ENCODE data around the gene PHF13. TPM values are rescaled to one million over a fixed set of nuclear protein-coding genes. Genes with fewer than 3 reads are reported as not detected.
A peak's percentile ranks its signal among the peaks of the same experiment; 100 is the strongest.

The PHF13 gene
- polyA plus RNA-seq, 1 of the 3 experiments (the other 2 are of a cell fraction) = 8.5 TPM

DNA sequence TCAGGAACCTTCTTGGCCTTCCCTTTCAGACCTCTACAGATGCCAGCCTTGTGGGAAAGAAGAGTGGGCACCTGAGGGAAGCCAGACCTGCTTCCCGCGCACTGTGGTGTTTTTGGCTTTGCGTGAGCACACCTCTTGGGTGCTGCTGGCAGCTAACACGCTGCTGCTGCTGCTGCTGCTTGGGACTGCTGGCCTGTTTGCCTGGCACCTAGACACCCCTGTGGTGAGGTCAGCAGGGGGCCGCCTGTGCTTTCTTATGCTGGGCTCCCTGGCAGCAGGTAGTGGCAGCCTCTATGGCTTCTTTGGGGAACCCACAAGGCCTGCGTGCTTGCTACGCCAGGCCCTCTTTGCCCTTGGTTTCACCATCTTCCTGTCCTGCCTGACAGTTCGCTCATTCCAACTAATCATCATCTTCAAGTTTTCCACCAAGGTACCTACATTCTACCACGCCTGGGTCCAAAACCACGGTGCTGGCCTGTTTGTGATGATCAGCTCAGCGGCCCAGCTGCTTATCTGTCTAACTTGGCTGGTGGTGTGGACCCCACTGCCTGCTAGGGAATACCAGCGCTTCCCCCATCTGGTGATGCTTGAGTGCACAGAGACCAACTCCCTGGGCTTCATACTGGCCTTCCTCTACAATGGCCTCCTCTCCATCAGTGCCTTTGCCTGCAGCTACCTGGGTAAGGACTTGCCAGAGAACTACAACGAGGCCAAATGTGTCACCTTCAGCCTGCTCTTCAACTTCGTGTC, 34.7 kb upstream of the PHF13 start (continued):
- TF ChIP-seq, protein P1, sequence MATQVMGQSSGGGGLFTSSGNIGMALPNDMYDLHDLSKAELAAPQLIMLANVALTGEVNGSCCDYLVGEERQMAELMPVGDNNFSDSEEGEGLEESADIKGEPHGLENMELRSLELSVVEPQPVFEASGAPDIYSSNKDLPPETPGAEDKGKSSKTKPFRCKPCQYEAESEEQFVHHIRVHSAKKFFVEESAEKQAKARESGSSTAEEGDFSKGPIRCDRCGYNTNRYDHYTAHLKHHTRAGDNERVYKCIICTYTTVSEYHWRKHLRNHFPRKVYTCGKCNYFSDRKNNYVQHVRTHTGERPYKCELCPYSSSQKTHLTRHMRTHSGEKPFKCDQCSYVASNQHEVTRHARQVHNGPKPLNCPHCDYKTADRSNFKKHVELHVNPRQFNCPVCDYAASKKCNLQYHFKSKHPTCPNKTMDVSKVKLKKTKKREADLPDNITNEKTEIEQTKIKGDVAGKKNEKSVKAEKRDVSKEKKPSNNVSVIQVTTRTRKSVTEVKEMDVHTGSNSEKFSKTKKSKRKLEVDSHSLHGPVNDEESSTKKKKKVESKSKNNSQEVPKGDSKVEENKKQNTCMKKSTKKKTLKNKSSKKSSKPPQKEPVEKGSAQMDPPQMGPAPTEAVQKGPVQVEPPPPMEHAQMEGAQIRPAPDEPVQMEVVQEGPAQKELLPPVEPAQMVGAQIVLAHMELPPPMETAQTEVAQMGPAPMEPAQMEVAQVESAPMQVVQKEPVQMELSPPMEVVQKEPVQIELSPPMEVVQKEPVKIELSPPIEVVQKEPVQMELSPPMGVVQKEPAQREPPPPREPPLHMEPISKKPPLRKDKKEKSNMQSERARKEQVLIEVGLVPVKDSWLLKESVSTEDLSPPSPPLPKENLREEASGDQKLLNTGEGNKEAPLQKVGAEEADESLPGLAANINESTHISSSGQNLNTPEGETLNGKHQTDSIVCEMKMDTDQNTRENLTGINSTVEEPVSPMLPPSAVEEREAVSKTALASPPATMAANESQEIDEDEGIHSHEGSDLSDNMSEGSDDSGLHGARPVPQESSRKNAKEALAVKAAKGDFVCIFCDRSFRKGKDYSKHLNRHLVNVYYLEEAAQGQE (IDR thresholded peaks at IDR 0.05; ENCODE audit: low read depth, low read length) = no peak
- no peak for TF ChIP-seq ELF1 (IDR thresholded peaks at IDR 0.05)
- no peak for TF ChIP-seq MEF2A (IDR thresholded peaks at IDR 0.05; ENCODE audit: borderline replicate concordance, low read depth)

DNA sequence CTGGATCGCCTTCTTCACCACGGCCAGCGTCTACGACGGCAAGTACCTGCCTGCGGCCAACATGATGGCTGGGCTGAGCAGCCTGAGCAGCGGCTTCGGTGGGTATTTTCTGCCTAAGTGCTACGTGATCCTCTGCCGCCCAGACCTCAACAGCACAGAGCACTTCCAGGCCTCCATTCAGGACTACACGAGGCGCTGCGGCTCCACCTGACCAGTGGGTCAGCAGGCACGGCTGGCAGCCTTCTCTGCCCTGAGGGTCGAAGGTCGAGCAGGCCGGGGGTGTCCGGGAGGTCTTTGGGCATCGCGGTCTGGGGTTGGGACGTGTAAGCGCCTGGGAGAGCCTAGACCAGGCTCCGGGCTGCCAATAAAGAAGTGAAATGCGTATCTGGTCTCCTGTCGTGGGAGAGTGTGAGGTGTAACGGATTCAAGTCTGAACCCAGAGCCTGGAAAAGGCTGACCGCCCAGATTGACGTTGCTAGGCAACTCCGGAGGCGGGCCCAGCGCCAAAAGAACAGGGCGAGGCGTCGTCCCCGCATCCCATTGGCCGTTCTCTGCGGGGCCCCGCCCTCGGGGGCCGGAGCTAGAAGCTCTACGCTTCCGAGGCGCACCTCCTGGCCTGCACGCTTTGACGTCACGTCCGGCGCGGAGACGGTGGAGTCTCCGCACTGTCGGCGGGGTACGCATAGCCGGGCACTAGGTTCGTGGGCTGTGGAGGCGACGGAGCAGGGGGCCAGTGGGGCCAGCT, 34.0 kb upstream of the PHF13 start, which contains the start of gene ZBTB48:
ZBTB48 (plus strand) TSS at position 621 of the 745 bp plus-strand sequence. CDS start 616 bp downstream, outside the sequence.
- Histone ChIP-seq H3K79me2 (ENCODE audit: insufficient read depth) (peaks cover 29% of the 10 kb centered on the region), H3K4me3 (ENCODE audit: low read depth in 2 of 2, low read length in 1 of 2) (peak within 1 kb of the TSS; percentile 73 to 84), H3K27ac (ENCODE audit: low read depth in 2 of 2, low read length in 1 of 2) (peak within 1 kb of the TSS; percentile 76 to 88), H3K27me3 (ENCODE audit: insufficient read depth) (no peaks in the 10 kb centered on the region), H2AFZ (ENCODE audit: low read depth) (peak within 1 kb of the TSS; percentile 93), H3F3A (replicated peaks; ENCODE audit: insufficient read depth) (no peaks in the 10 kb centered on the region), H3K9me3 (no peaks in the 10 kb centered on the region), H3K4me2 (peak within 1 kb of the TSS; percentile 83), H3K36me3 (replicated peaks in 1 of 2; ENCODE audit: control insufficient read depth in 1 of 2, insufficient read depth in 2 of 2, low read length in 1 of 2) (peaks cover 0 to 2% of the 10 kb centered on the region in 2 experiments), H3K4me1 (ENCODE audit: control insufficient read depth in 1 of 2, insufficient read depth in 2 of 2, low read depth in 1 of 2, low read length in 1 of 2) (peaks cover 14 to 32% of the 10 kb centered on the region in 2 experiments; a peak in 2 of 4 replicates), H3K9ac (peak within 1 kb of the TSS; percentile 76), H3K9me2 (no peaks in the 10 kb centered on the region), H4K20me1 (ENCODE audit: insufficient read depth) (no peaks in the 10 kb centered on the region)
- ChIA-PET CTCF (interaction anchor here (0.7 to 8.5 kb wide), 6 partner anchors 11 to 89 kb away, joined by 3 to 68 read pairs (median 4); partner anchors contain the start of genes NOL9 and TAS1R1), POLR2A (interaction anchor here (1.0 to 2.3 kb wide), 3 partner anchors 10 to 45 kb away, joined by 3 to 6 read pairs (median 5); partner anchors contain the start of gene KLHL21)
- WGBS (ENCODE audit: low lambda C conversion rate) = 30% methylated on average over 26 of the region's 58 CpGs
- DNase-seq = peak; percentile 100
- TF ChIP-seq SIN3A (IDR thresholded peaks at IDR 0.05; ENCODE audit: borderline replicate concordance, low read depth, low read length) = peak; percentile 53; the same call in 1 of the 2 replicates
- TF ChIP-seq, protein P2, sequence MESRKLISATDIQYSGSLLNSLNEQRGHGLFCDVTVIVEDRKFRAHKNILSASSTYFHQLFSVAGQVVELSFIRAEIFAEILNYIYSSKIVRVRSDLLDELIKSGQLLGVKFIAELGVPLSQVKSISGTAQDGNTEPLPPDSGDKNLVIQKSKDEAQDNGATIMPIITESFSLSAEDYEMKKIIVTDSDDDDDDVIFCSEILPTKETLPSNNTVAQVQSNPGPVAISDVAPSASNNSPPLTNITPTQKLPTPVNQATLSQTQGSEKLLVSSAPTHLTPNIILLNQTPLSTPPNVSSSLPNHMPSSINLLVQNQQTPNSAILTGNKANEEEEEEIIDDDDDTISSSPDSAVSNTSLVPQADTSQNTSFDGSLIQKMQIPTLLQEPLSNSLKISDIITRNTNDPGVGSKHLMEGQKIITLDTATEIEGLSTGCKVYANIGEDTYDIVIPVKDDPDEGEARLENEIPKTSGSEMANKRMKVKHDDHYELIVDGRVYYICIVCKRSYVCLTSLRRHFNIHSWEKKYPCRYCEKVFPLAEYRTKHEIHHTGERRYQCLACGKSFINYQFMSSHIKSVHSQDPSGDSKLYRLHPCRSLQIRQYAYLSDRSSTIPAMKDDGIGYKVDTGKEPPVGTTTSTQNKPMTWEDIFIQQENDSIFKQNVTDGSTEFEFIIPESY (IDR thresholded peaks at IDR 0.05; ENCODE audit: borderline replicate concordance, low read depth) = no peak
- no peak for TF ChIP-seq MEF2A (IDR thresholded peaks at IDR 0.05; ENCODE audit: borderline replicate concordance, low read depth)
- peak; percentile 67 for TF ChIP-seq RFX5 (IDR thresholded peaks at IDR 0.05; ENCODE audit: low read length)
- peak; percentile 26 for TF ChIP-seq CHD2 (IDR thresholded peaks at IDR 0.05; ENCODE audit: low read length, partially characterized antibody)
- TF ChIP-seq, protein P1 (IDR thresholded peaks at IDR 0.05; ENCODE audit: low read depth, low read length) = no peak
- peak; percentile 91 for TF ChIP-seq POLR2AphosphoS5 (IDR thresholded peaks at IDR 0.05; ENCODE audit: low read depth, low read length)
- TF ChIP-seq, protein P3, sequence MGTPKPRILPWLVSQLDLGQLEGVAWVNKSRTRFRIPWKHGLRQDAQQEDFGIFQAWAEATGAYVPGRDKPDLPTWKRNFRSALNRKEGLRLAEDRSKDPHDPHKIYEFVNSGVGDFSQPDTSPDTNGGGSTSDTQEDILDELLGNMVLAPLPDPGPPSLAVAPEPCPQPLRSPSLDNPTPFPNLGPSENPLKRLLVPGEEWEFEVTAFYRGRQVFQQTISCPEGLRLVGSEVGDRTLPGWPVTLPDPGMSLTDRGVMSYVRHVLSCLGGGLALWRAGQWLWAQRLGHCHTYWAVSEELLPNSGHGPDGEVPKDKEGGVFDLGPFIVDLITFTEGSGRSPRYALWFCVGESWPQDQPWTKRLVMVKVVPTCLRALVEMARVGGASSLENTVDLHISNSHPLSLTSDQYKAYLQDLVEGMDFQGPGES (IDR thresholded peaks at IDR 0.05; ENCODE audit: low read depth, low read length) = peak; percentile 31; the same call in 1 of the 2 replicates
- peak; percentile 80 for TF ChIP-seq GABPA (IDR thresholded peaks at IDR 0.05; ENCODE audit: low read depth)
- TF ChIP-seq EP300 (IDR thresholded peaks at IDR 0.05; ENCODE audit: borderline replicate concordance in 1 of 2, low read depth in 1 of 2, low read length in 1 of 2) = no peak
- peak; percentile 66; the same call in 1 of the 2 replicates for TF ChIP-seq MXI1 (IDR thresholded peaks at IDR 0.05; ENCODE audit: low read depth, low read length)

Measured in SK-N-SH (cell line).